Heart left ventricle (tissue), 13 donors: Measurements from ENCODE around the gene ST6GALNAC4.

Source experiments
- POLR2A ChIP-seq, 2 donors: fragments of 450-650 bp; IDR thresholded peaks; one replicate each; pipeline ENCODE4 v1.6.1; 2017; ENCODE audit warnings: antibody characterized with exemption in 2 of 2, mild to moderate bottlenecking in 2 of 2, moderate library complexity in 2 of 2
- TF ChIP-seq, protein P1 (sequence below), 12 donors: fragments of 200-600 bp; sonication (generic) in 4 of 12; IDR thresholded peaks; one replicate each; pipeline versions ENCODE4 v1.5.0 to v1.8.0; 2018 to 2022; ENCODE audit warnings: antibody characterized with exemption in 12 of 12, mild to moderate bottlenecking in 5 of 12
- donor health status: ischemic (EF 13 %, LVEDD 7.1; RV severe dilation, severe dysfunction).
- donor health status: DM: no; HTN: yes; CAD: no.
- donor health status: DM: no; HTN: no; CAD: no.
- donor health status: ischemic (EF 25% LVEDD 6.9; RV normal size, moderate dysfunction).
- donor health status: ischemic (EF 25% LVEDD 5.7; RV mildly dilated, moderate dysfunction).
- donor health status: ischemic (EF 35%, LVEDD 5.7; RV mildly dilated, moderate dysfunction).
- donor health status: nonischemic (EF 11% LVEDD 7.7; RV severe dilation, severe dysfunction).
- donor health status: DM: yes; HTN: yes; CAD: no.
- donor health status: PGD.
- donor health status: ischemic (EF 29% LVEDD 5.4; RV normal size, mild dysfunction).
- donor health status: nonischemic (EF 23%, LVEDD 6.1; RV moderate dilation, normal function).

DNA sequence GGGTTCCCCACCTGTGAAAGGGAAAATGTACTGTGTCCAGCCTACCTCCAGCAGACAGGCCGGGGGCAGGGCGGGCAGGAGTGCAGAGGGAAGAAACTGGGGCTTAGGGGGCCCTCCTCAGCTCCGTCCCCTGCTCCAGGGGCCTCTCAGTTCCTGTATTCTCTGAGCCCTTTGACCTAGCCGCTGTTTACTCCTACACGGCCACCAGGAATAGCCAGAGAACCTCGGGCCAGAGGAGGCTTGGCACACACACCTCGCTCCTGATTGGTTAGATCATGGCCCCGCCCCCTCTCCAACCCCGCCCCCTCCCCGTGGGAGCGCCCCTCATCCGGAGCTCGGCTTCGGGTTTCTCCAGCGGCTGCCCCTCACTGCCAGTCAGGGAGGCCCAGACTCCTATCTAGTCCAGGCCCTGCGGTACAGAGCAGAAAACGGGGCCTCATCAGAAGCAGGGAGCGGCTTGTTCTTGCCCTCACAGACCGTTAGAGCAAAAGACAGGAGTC lies 19.6 kb downstream of the ST6GALNAC4 start:
- TF ChIP-seq, protein P1, sequence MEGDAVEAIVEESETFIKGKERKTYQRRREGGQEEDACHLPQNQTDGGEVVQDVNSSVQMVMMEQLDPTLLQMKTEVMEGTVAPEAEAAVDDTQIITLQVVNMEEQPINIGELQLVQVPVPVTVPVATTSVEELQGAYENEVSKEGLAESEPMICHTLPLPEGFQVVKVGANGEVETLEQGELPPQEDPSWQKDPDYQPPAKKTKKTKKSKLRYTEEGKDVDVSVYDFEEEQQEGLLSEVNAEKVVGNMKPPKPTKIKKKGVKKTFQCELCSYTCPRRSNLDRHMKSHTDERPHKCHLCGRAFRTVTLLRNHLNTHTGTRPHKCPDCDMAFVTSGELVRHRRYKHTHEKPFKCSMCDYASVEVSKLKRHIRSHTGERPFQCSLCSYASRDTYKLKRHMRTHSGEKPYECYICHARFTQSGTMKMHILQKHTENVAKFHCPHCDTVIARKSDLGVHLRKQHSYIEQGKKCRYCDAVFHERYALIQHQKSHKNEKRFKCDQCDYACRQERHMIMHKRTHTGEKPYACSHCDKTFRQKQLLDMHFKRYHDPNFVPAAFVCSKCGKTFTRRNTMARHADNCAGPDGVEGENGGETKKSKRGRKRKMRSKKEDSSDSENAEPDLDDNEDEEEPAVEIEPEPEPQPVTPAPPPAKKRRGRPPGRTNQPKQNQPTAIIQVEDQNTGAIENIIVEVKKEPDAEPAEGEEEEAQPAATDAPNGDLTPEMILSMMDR (IDR thresholded peaks at IDR 0.05): no peak
- peak in 1 of 2 donors; percentile 11 for TF ChIP-seq POLR2A (IDR thresholded peaks at IDR 0.05)
